BE2C (cell line): ENCODE measurements around the gene HIF1A.

ENCODE experiments used
- DNase-seq: peaks from one replicate; pipeline ENCODE4 v3.0.0-alpha.2; 2020
- H3K27me3 ChIP-seq: fragments of 250-450 bp; sonication (Bioruptor Pico); 2 replicates; pipeline ENCODE4 v1.5.1; 2020; ENCODE audit warnings: mild to moderate bottlenecking
- H3K36me3 ChIP-seq: fragments of 250-450 bp; sonication (Bioruptor Pico); 2 replicates; pipeline ENCODE4 v1.5.1; 2020; ENCODE audit warnings: mild to moderate bottlenecking
- H3K4me1 ChIP-seq: fragments of 250-450 bp; sonication (Bioruptor Pico); 2 replicates; pipeline ENCODE4 v1.5.1; 2020
- H3K4me3 ChIP-seq: 2 replicates; pipeline ENCODE4 v1.5.1; 2011; ENCODE audit warnings: low read depth, low read length
- H3K9me3 ChIP-seq: fragments of 250-450 bp; sonication (Bioruptor Pico); 2 replicates; pipeline ENCODE4 v1.5.1; 2020
- CTCF ChIP-seq: IDR thresholded peaks from 2 replicates; pipeline ENCODE4 v1.5.1; 2012; ENCODE audit warnings: mild to moderate bottlenecking, low read depth, low read length

Gene HIF1A

GRCh38 chr14:61797309-61797708 is 102.0 kb downstream of the HIF1A start:
- H3K36me3 ChIP-seq: no peaks in the 10 kb centered on the region
- no peak for TF ChIP-seq CTCF
- no peaks in the 10 kb centered on the region for H3K9me3 ChIP-seq
- H3K4me3 ChIP-seq: no peak overlapping the region
- no peak for DNase-seq
- no peaks in the 10 kb centered on the region for H3K4me1 ChIP-seq
- H3K27me3 ChIP-seq: no peaks in the 10 kb centered on the region
